ENCODE measurements around the gene OR9A4. TPM values are rescaled to one million over a fixed set of nuclear protein-coding genes. Genes with fewer than 3 reads are reported as not detected.

OR9A4 gene
- total and polyA plus RNA-seq, 3 donors from 2014 or later: 0.25 TPM; not detected in 2

- H3K27ac ChIP-seq: no peak overlapping the region
- intact Hi-C loops (cut with DNase I; ENCODE audit: low total_unique reads): no loop called here
- WGBS, 2 donors: 80 to 85% methylated on average over 3 of the region's 3 CpGs
- H3K36me3 ChIP-seq (ENCODE audit: low read depth, missing control alignments): no peaks in the 10 kb centered on the region
- no peaks in the 10 kb centered on the region for H3K9me3 ChIP-seq
- no peak overlapping the region for H3K4me3 ChIP-seq
- DNase-seq: no peak
- H3K4me1 ChIP-seq: no peaks in the 10 kb centered on the region
- TF ChIP-seq CTCF (IDR thresholded peaks at IDR 0.05) (no peak), POLR2A (IDR thresholded peaks at IDR 0.05) (no peak)
- H3K27me3 ChIP-seq: no peaks in the 10 kb centered on the region
Measured at GRCh38 chr7:141941075-141941474, 24.9 kb downstream of the OR9A4 start.

GRCh38 chr7:141943846-141944245 lies 27.6 kb downstream of the OR9A4 start:
- intact Hi-C loops (cut with DNase I; ENCODE audit: low total_unique reads): no loop called here
- H3K27ac ChIP-seq: no peak overlapping the region
- 77 to 100% methylated on average over 1 of the region's 1 CpG for WGBS, 2 donors
- no peak overlapping the region for H3K4me3 ChIP-seq
- no peaks in the 10 kb centered on the region for H3K4me1 ChIP-seq
- TF ChIP-seq CTCF (IDR thresholded peaks at IDR 0.05): no peak
- TF ChIP-seq POLR2A (IDR thresholded peaks at IDR 0.05): no peak
- H3K9me3 ChIP-seq: no peaks in the 10 kb centered on the region
- no peaks in the 10 kb centered on the region for H3K36me3 ChIP-seq (ENCODE audit: low read depth, missing control alignments)
- H3K27me3 ChIP-seq: no peaks in the 10 kb centered on the region
- no peak for DNase-seq

DNA sequence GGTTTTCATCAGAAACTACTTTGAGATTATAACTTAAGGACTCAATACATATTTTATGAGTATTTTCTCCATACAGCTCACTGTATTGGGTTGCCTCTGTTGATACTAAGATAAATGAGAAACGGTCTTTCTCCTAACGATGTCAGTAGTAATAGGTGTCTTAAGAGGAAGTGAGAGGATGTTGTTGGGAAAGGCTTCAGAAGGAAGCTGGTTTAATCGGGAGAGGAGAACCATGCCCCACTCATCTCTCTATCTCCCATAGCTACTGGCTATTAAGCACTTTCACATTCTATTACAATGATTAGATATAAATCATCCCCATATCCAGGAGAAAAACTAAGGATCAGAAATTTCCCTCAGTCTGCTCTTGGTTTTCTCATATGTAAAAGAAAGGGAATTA lies 28.6 kb downstream of the OR9A4 start:
- WGBS, 2 donors: 69 to 71% methylated on average over 3 of the region's 3 CpGs
- H3K36me3 ChIP-seq (ENCODE audit: low read depth, missing control alignments): no peaks in the 10 kb centered on the region
- H3K9me3 ChIP-seq: no peaks in the 10 kb centered on the region
- no peak overlapping the region for H3K4me3 ChIP-seq
- no peaks in the 10 kb centered on the region for H3K27me3 ChIP-seq
- TF ChIP-seq CTCF (IDR thresholded peaks at IDR 0.05): no peak
- no peak for TF ChIP-seq POLR2A (IDR thresholded peaks at IDR 0.05)
- no peak overlapping the region for H3K27ac ChIP-seq
- DNase-seq: no peak
- intact Hi-C loops (cut with DNase I; ENCODE audit: low total_unique reads): no loop called here
- H3K4me1 ChIP-seq: no peaks in the 10 kb centered on the region

DNA sequence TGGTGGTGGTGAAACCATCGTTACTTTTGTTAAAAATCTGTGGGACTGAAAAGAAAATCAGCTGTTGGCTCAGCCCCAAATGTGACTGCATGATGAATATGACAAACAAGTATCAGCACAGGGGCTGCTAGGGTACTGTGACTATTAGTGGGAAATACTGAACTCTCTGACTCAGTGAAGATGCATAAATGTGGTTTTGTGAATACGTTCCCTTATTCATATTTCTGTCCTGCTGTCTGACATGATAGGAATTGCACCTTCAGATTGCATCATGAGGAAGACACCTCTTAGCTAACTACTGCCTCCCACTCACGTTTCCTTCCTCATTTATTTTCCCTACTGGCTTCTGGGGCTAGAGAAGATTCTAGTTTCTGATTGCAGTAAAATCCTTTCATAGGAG lies 29.2 kb downstream of the OR9A4 start:
- 58 to 63% methylated on average over 3 of the region's 3 CpGs for WGBS, 2 donors
- H3K27ac ChIP-seq: no peak overlapping the region
- intact Hi-C loops (cut with DNase I; ENCODE audit: low total_unique reads): no loop called here
- H3K4me1 ChIP-seq: no peaks in the 10 kb centered on the region
- no peak for DNase-seq
- no peak overlapping the region for H3K4me3 ChIP-seq
- H3K36me3 ChIP-seq (ENCODE audit: low read depth, missing control alignments): no peaks in the 10 kb centered on the region
- no peaks in the 10 kb centered on the region for H3K27me3 ChIP-seq
- H3K9me3 ChIP-seq: no peaks in the 10 kb centered on the region
- no peak for TF ChIP-seq CTCF (IDR thresholded peaks at IDR 0.05)
- no peak for TF ChIP-seq POLR2A (IDR thresholded peaks at IDR 0.05)

DNA sequence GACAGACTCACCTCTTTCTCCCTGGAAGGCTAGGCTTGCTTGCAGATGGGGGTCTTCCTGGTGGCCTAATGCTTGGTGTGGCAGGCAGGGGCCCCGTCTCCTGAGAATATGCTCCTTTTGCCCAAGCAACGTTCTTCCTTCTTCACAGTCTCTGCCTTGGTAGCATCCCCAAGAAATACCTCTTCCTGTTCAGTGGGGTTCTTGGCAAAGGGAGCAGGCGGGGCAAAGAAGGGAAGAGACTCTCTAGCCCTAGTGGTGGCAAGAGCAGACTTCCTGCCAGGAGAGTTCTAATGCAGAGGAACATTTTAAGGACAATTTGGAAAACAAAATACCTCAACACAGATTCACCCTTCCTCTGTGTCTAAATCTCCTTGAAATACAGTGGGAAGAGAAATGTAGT lies 30.6 kb downstream of the OR9A4 start, which contains the start of gene CLEC5A:
Gene CLEC5A, minus strand, starts transcription at position 179 of the 400 bp plus-strand sequence. CDS start 682 bp downstream, outside the sequence.
- no peaks in the 10 kb centered on the region for H3K4me1 ChIP-seq
- H3K4me3 ChIP-seq: no peak within 1 kb of the TSS
- no peak for DNase-seq
- H3K27me3 ChIP-seq: no peaks in the 10 kb centered on the region
- intact Hi-C loops (cut with DNase I; ENCODE audit: low total_unique reads): no loop called here
- no peaks in the 10 kb centered on the region for H3K9me3 ChIP-seq
- TF ChIP-seq CTCF (IDR thresholded peaks at IDR 0.05): no peak
- no peak for TF ChIP-seq POLR2A (IDR thresholded peaks at IDR 0.05)
- no peaks in the 10 kb centered on the region for H3K36me3 ChIP-seq (ENCODE audit: low read depth, missing control alignments)
- H3K27ac ChIP-seq: no peak within 1 kb of the TSS
- 73 to 90% methylated on average over 3 of the region's 3 CpGs for WGBS, 2 donors
